AG09309 (cell line): Measurements from ENCODE around the gene BAIAP2L2.
A peak's percentile ranks its signal among the peaks of the same experiment; 100 is the strongest.

Source experiments
- DNase-seq: peaks from one replicate; pipeline ENCODE4 v3.0.0-alpha.2; 2010; ENCODE audit warnings: low read depth
- H3K4me3 ChIP-seq: 2 replicates; pipeline ENCODE4 v1.5.1; 2011; ENCODE audit warnings: mild to moderate bottlenecking, low read depth, low read length, moderate library complexity; ENCODE audit not compliant: control insufficient read depth
- CTCF ChIP-seq: IDR thresholded peaks from 2 replicates; pipeline ENCODE4 v1.5.1; 2011; ENCODE audit warnings: mild to moderate bottlenecking, low read depth, low read length, inconsistent platforms; ENCODE audit not compliant: insufficient read depth, control insufficient read depth; ENCODE audit errors: missing control alignments

The BAIAP2L2 gene

GRCh38 chr22:38107692-38108515, 2.6 kb downstream of the BAIAP2L2 start:
- TF ChIP-seq CTCF = no peak
- H3K4me3 ChIP-seq = no peak overlapping the region
- no peak for DNase-seq

GRCh38 chr22:38106814-38107578, 3.5 kb downstream of the BAIAP2L2 start:
- H3K4me3 ChIP-seq = no peak overlapping the region
- TF ChIP-seq CTCF = no peak
- DNase-seq = no peak

DNA sequence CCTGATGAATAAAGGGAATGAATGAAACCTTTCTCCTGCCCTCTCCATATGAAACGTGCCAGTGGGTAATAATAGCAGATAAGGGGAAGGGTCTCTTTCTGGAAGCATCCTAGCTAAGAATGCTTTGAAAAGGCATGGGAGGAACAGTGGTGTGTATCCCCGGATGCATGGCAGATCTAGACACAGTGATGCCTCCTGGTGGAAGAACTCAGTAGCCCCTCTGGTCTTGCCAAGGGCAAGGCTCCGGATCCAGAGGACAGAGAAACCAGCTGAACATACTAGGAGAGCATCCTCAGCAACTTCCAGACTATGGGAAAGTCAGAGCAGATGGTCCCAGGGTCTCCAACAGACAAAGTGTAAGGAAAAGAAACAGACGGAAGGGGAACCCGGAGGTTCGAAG, 6.4 kb downstream of the BAIAP2L2 start:
- DNase-seq = no peak
- H3K4me3 ChIP-seq = no peak overlapping the region
- peak; percentile 39 for TF ChIP-seq CTCF

- H3K4me3 ChIP-seq = no peak overlapping the region
- no peak for TF ChIP-seq CTCF
- DNase-seq = no peak
Observed at GRCh38 chr22:38103641-38104040, 6.8 kb downstream of the BAIAP2L2 start.

DNA sequence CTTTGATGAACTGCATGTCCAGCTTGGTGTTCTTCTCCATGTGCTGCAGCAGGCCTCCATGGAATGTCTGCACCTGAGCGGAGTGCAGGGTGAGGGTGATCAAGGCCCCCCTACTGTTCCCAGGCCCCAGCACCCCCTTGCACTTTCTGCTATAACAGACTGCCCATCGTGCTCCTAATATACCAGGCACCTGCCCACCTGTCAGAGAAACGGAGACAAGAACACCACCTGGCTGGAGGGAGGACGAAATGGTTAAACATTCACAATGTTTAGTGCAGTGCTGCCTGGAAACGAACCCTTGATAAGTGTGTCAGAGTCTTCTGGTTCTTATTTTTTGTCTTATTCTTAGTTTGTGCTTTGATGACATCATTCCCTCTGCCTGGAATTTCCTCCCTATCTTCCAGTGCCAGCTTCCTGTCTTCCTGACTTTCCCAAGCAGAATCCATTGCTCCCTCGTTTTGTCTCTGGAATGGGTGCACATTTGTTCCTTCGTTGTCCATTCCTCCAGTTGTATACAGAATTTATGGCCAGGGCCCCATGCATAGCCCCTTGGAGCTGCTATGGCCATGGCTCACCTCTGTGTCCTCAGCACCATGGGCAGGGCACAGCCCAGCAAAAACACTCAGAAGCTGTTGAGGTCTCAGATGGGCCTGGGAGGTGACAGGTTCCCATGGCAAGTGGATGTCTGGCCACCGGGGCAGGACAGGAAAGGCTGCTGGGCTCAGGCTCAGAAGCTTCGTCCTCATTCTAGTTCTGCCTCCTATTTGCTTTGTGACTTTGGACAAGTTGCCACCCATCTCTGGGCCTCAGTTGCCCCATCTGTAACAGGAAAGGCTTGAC, 11.9 kb downstream of the BAIAP2L2 start:
- peak; percentile 11 for DNase-seq
- H3K4me3 ChIP-seq = no peak overlapping the region
- no peak for TF ChIP-seq CTCF
